COR-L47 (cell line): ENCODE measurements around the gene TFIP11.

Experiments
- DNase-seq: peaks from one replicate; lab custom pipeline; 2025; lab: John Stamatoyannopoulos, UW

TFIP11 gene

DNA sequence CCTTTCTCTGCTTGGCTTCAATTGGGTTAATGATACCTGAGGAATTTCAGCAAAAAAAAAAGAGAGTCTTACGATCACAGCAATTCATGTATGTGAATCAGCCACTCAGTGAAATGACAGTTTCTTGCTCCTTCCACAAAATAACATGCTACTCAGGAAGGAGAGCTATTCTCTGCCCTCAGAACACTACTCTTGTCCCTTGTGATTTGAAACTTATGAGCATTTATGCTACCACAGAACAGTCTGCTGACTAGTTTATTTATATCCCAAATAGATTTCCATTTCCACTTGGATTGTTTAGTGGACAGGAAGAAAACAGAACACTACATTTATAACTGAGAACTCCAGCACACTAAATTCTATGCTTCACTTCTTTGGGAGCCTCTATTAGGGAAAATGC, 8.5 kb downstream of the TFIP11 start:
- no peak for DNase-seq

DNA sequence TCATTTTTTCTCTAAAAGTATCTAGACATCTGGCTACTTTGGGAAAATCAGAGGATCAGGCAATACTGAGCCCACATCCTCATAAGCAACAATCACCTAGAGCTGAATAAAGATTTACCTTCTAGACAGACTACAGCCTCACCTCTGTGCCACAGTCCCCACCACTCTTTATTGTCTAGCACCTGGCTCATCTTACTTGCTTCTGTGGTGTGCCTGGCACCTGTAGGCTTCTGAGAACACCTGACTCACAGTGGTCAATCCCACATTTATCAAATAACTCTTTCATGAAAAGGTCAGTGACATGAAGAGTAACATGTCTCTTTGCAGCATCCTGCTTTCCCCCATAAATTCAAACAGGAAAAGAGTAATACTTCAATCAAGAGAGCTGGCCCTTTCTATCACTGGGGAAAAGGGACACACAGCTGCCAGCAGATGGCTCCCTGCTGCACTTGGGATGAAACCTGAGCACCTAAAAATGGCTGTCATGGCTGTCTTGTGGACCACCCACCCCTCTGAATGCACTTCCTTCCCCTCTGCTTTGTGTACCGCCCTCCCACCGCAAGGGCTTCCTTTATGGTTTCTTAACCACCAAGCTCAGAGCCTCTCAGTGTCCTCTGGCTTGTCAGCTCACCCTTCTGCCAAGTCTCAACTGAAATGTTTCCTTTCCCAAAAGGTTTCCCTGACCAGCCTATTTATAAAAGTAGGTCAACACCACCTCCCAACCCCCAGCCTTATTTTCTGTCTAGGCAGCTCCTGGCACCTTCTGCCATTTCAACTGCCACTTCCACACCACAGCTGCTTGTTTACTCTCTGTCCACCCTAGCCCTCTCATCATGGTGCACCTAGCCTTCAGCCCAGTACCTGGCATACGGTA, 9.3 kb downstream of the TFIP11 start:
- peak; percentile 9 for DNase-seq

DNA sequence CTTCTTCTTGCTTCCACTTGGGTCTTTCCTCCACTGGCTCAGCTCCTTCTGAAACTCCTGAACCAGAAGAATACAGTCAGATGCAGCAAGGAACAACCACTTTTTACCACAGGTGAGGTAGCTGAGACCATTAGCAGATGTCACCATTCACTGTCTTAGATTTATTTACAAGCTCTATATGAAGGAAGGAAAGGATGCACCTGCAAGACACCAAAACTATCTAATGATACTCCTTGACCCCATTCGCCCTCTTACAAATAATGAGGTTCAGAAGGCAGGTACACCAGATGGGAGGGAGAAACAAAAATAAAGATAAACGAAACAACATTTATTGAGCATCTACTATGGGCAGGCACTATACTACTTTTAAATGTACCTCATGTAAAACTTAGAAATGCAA, 10.3 kb downstream of the TFIP11 start:
- no peak for DNase-seq

DNA sequence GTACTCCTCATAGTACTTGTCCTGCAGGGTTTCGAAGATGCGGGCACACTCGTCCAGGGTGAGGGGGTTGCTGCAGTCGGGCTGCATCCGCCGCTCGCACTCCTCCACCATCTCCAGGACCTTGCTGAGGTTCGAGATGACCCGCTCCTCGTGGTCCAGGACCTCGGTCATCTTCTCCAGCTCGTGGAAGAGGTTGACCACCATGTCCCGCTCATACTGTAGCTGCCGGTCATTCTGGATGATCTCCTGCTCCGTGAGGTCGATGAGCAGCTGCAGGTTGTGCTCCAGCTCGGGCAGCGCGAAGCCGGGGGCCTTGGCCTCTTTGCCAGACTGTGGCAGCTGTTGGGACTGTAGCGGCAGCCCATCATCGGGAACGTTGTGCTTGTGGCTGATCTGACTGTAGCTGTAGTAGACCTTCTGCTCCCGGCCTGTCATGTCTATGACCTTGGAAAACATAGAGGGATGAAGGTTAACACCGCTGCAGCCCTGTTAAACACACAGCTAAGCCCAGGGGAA, 13.0 kb downstream of the TFIP11 start:
- no peak for DNase-seq

DNA sequence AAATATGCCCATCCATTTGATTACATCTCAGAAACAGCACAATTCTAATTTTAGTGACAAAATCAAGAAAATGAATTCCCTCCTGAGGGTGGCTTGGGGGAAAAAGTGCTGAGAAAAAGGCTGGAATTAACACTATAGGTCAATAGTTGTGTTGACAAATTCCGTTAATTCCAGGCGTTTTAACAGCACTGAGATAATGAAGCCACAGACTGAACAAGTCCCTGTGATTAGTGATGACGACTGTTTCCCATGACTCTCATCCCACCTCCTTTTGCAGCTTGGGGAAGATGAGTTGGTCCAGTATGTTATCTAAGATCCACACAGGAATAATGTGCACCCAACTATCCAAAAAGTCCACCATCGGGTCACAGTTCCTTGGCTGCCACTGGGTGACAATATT, 15.8 kb downstream of the TFIP11 start:
- DNase-seq = no peak

DNA sequence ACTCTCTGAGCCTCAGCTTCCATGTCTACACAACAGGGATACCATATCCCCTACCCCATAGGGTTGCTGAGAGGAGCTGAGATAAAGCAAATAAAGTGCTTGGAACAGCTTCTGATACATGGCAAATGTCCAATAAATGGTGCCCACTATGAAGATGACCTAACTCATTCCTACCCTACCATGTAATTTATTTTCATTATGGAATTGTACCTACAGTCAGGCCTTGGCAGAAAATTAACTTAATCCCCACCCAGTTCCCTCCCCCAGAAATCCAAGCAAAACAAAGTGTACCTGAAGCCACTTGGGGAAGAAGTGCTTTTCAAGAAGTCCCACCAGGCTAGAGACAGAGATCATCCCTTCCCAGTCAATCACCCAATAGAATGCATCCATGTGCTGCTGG, 17.8 kb downstream of the TFIP11 start:
- DNase-seq = no peak

DNA sequence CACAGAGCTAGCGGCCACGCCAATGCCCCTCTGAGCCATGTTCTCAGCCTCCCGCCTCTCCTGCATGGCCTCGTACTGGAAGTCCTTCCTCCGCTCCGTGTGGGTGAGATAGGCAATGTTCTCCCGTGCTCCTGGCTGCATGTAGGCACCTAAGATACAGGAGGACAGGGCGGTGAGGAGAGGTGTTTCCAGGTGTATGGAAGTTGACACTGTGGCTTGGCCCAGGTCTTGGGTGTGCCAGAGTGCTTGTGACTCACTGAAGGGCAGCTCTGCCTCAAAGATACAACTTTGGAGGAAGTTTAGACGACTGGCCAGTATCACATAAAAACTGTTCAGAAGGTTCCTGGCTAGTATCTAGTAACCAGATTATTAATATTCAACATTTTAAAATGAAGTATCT, 20.1 kb downstream of the TFIP11 start:
- no peak for DNase-seq

DNA sequence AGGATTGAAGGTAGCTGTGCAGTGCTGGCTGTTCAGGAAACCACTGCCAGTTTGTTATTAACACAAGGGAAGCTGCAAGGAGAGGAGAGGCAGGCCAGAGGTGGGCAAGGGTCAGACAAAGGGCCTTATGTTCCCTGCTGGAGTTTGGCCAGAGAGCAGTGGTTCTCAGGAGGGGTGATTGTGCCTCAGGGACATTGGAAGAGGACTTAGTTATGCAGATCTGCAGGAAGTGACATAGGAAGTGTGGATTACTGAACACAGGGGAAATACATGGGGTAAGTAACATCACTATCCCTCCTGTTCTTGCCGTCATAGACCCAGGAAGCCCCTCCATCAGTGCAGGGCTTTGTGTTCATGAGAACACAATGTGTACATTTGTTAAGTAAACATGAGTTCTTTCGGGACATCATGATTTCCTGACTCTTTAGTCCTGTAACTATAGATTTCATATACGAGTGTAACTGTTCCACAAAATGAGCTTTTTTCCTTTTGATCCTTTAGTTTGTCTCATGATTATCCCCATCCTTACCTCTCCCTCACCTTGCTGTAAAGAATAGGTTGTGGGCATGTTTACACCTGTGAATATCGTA, 22.7 kb downstream of the TFIP11 start:
- DNase-seq = no peak

DNA sequence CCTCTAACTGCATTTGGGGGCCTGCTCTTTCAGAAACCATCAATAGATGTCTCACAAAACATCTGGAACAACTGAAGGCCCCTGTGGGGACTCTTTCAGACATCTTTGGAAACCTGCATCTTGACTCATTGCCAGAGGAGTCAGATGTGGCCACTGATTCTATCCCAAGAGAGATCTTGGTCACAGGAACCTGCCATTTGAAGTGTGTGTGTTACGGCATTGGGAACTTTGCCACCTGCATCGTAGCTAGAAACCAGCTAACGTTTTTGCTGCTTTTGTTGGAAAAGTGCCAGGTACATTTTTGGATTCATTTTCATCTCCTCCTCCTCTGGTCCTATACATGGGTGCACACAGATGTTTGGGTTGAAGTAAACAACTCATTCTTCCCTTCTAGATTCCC, 24.3 kb downstream of the TFIP11 start:
- no peak for DNase-seq

DNA sequence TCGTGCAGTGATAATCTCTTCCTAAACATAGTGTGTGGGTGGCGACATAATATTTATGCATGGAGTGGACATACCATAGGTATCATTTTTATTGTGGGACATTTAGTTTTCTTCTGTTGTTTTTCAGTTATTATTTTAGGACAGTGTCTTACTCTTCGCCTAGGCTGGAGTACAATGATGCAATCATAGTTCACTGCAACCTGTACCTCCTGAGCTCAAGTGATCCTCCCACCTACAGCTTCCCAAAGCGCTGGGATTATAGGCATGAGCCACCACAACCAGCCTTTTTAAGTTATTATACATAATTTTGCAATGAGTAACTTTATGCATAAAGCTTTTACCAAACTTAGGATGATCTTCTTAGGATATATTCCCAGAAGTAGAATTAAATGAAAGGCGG, 25.9 kb downstream of the TFIP11 start:
- DNase-seq = no peak

DNA sequence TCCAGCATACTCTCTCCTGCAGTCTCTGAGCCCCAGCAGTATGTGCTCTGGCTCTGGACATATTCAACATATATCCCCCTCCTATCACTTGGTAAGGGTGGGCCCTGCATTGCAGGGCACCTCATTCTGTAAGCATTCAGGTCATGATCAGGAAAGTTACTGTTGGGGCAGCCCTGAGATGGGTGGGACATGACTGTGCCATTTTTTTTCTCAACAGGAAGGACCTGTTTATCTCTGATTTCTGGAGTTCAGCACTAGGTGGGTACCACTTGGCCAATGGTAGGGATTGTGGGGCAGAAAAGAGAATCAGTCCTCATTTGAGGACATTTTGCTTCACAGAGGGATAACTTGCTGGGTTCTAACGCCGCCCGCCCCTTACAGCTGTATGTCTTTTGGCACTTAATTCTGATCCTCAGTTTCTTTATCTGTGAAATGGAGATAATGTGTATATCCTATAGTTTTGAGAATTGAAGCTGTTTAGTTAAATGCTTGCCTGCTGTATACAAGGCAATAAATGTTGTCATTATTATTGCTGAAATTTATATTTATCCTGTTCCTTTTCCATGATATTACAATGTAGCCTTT, 26.4 kb downstream of the TFIP11 start:
- no peak for DNase-seq

DNA sequence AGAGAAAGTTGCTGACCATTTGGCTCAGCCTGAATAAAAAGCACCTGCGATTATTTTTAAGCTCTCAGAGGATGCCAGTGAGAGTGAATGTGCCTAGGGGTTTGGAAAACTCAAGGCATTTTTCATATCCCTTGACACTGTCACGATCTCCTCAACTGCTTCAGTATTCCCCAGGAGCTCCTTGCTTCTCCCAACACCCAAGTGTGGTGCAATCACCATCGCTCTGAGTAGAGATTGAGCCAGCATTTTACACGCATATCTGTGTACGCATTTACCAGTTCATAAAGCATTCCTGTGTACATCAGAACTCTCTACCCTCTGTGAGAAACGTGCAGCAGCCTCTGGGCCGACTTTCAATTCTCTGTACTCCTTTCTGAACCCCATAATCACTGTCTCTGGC, 27.3 kb downstream of the TFIP11 start:
- no peak for DNase-seq

DNA sequence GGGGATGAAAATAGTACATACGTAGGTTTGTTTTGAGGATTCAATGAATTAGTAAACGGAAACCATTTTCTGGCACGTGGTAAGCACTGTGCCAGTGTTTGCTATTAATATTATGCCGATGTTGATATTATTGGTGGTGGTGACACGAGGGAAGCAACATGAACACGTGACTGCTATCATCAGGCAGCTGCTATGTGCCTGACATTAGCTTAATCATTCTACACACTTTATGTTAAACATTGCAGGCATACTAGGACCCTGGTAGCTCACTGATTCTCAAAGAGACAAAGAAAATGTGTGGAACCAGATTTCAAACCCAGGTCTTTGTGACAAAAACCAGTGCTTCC, 27.9 kb downstream of the TFIP11 start:
- DNase-seq = no peak

DNA sequence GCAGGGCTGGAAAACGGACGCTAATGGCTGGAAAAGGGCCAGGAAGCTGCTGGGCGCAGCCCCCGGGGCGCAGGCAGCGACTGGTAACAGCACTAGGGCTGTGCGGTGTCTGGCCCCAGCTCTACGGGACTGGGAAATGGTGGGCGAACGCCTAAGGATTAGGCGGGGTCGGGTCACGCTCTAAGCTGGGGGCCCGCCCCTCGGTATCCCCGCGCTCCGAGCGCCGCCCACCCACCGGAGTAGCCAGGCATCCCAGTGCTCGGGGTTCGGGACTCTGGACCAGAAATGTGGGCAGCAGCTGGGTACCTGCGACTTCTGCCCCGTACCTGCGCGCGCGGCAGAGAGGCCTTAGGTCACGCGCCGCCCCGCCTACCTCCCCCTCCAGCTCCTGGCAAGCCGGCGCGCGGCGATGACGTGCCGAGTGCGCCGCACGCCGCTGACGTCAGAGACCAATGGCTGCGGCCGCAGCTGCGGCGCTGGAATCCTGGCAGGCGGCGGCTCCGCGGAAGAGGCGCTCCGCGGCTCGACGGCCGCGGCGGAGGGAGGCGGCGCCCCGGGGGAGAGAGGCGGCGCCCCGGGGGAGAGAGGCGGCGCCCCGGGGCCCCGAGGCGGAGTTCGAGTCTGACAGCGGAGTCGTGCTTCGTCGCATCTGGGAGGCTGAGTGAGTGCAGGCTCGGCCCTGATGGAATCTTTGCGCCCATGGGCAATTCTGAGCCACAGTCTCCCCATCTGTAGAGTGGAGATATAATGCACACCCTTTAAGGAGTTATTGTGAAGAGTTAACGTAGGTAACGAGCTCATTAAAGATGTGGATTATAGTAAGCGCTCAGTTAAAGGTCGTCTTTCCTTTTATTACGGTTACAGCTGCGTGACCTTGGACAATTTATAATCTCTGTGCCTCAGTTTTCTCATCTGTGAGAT, 28.6 kb downstream of the TFIP11 start, which contains the start of the genes HPS4 and SRRD:
HPS4 (minus strand) TSS at position 345 of the 921 bp plus-strand sequence. CDS start 2,021 bp downstream, outside the sequence.
SRRD (plus strand) TSS at position 439 of the 921 bp plus-strand sequence; CDS start at position 453, 14 bp downstream.
- DNase-seq = peak; percentile 92

DNA sequence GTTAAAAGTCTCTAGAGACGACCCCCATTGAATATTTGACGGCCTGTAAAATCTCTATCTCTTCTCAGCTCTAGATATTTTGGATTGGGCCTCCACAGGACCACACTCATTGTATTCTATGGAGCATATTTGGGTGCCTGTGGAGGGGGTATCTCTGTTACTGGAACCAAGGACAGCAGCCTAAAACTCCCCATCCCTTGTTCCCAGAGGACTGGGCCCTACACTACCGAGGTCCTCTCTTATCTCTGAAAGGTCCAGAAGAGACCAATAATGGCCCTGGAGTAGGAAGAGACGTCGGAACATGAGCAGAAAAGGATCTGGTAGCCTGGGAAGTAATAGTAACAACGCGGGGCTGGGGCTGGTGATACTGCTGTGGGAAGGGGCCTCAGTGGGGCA, 29.2 kb downstream of the TFIP11 start:
- no peak for DNase-seq

DNA sequence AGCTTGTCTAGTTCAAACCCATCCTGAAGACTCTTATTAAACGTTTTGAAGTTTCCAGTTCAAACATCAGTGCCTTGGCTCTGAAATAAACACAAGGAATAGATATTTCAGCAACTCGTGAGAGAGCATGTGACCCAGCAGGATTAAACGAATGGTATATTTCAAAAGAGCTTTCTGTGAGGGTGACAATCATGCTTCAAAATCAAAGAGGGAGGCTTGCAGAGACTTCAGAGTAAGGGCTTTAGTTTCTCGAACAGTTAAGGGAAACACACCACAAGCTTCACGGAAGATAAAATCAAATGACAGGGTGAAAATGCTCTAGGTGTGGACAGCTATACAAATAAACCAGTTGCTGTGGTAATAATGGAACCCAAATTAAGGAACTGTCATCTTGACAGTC, 30.1 kb downstream of the TFIP11 start:
- DNase-seq = no peak

DNA sequence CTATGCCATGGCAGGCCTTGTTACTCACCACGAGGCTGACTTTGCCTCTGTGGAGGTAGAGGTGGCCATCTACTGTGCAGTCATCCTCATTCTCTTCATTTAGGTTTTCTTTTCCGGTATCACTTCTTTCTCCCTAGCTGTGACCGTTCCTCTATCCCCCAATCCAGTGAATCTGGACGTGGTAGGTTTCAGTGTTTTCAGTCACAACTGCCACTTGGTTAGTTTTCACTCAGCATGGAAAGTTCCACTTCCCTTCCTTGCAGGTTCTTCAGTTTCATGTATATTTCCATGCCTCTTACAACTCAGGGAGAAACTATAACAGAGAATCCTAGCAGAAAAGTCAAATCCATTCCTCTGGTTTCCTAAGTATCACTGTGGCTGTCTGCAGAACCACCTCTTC, 30.6 kb downstream of the TFIP11 start:
- no peak for DNase-seq

DNA sequence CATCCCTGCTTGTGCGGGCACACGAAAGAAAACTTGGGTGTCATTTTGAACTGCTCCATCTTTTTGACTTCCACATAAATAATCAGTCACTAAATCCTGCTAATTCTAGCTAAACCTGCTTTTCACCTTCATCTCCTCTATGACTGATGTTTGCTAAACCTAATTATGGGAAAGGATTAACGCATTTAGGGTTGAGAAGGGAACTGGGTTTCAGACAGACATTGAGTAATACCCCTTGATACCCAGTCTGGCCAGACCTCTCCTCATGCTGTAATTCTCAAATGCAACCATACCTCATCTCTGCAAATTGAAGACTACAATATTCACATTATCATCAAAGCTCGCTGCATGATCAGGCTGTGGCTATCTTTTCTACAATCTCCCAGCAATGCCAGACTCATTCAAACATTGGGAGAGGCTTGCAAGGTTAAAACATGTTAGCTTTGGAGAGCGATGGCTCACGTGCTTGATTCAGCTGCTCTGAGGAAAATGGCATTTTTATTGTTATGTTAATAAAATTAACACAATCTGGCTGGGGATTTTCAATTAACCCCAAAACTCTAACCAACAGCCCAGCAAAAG, 31.1 kb downstream of the TFIP11 start:
- DNase-seq = no peak

DNA sequence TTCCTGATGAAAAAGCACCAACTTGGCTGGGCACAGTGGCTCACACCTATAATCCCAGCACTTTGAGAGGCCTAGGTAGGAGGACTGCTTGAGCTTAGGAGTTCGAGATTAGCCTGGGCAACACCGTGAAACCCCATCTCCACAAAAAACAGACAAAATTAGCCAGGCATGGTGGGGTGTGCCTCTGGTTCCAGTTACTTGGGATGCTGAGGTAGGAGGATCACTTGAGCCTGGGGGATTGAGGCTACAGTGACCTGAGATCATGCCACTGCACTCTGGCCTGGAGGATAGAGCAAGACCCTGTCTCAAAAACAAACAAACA, 31.7 kb downstream of the TFIP11 start:
- DNase-seq = no peak

DNA sequence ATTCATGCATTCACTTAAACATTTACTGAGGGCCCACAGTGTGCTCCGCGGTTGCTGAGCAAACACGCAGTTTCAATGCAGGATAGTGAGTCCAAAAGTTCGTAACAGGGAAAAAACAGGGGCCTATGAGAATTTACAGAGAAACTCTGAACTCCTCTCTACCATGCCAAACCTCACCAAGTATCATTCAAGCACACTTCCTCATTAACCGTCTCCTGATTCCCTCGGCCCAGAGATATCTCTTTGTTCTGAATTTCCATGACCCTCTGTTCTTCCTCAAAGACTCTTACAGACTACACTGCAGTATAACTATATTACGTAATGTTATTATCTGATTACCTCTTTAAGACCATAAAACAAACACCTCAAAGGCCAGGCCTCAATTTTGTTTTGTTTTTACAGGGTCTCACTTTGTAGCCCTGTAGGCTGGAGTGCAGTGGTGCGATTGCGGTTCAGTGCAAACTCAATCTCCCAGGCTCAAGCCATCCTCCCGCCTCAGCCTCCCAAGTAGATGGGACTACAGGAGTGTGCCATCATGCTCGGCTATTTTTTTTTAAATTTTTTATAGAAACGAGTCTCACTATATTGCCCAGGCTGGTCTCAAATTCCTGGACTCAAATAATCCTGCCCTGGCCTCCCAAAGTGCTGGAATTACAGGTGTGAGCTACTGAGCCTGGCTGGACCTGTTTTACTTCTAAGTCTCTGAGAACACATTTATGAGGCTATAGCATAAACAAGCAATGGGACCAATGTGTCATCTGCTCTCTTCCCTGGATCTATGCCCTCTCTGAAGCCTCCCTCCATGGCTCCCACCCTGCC, 32.3 kb downstream of the TFIP11 start:
- no peak for DNase-seq
